ENCODE measurements around the gene RASSF8.

RASSF8 gene

GRCh38 chr12:26065451-26065850, 107.0 kb downstream of the RASSF8 start (continued):
- TF ChIP-seq, protein P1, sequence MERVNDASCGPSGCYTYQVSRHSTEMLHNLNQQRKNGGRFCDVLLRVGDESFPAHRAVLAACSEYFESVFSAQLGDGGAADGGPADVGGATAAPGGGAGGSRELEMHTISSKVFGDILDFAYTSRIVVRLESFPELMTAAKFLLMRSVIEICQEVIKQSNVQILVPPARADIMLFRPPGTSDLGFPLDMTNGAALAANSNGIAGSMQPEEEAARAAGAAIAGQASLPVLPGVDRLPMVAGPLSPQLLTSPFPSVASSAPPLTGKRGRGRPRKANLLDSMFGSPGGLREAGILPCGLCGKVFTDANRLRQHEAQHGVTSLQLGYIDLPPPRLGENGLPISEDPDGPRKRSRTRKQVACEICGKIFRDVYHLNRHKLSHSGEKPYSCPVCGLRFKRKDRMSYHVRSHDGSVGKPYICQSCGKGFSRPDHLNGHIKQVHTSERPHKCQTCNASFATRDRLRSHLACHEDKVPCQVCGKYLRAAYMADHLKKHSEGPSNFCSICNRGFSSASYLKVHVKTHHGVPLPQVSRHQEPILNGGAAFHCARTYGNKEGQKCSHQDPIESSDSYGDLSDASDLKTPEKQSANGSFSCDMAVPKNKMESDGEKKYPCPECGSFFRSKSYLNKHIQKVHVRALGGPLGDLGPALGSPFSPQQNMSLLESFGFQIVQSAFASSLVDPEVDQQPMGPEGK (CRISPR knock-in tag; IDR thresholded peaks at IDR 0.05; ENCODE audit: borderline replicate concordance), result no peak
- no peak for TF ChIP-seq ARNTL (CRISPR knock-in tag; IDR thresholded peaks at IDR 0.05; ENCODE audit: borderline replicate concordance, low read depth)

GRCh38 chr12:26068503-26068902, 110.0 kb downstream of the RASSF8 start:
- ATAC-seq, result no peak
- TF ChIP-seq TCF4 (CRISPR knock-in tag; IDR thresholded peaks at IDR 0.05; ENCODE audit: borderline replicate concordance) (no peak), RARB (CRISPR knock-in tag; IDR thresholded peaks at IDR 0.05) (no peak), ISL1 (CRISPR knock-in tag; IDR thresholded peaks at IDR 0.05) (no peak), GLIS3 (CRISPR knock-in tag; IDR thresholded peaks at IDR 0.05) (no peak), BACH2 (CRISPR knock-in tag; IDR thresholded peaks at IDR 0.05; ENCODE audit: borderline replicate concordance) (no peak)
- TF ChIP-seq, protein P1 (CRISPR knock-in tag; IDR thresholded peaks at IDR 0.05; ENCODE audit: borderline replicate concordance), result no peak
- TF ChIP-seq, protein P2, sequence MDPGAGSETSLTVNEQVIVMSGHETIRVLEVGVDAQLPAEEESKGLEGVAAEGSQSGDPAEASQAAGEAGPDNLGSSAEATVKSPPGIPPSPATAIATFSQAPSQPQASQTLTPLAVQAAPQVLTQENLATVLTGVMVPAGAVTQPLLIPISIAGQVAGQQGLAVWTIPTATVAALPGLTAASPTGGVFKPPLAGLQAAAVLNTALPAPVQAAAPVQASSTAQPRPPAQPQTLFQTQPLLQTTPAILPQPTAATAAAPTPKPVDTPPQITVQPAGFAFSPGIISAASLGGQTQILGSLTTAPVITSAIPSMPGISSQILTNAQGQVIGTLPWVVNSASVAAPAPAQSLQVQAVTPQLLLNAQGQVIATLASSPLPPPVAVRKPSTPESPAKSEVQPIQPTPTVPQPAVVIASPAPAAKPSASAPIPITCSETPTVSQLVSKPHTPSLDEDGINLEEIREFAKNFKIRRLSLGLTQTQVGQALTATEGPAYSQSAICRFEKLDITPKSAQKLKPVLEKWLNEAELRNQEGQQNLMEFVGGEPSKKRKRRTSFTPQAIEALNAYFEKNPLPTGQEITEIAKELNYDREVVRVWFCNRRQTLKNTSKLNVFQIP (CRISPR knock-in tag; IDR thresholded peaks at IDR 0.05; ENCODE audit: borderline replicate concordance, low read depth), result no peak

DNA sequence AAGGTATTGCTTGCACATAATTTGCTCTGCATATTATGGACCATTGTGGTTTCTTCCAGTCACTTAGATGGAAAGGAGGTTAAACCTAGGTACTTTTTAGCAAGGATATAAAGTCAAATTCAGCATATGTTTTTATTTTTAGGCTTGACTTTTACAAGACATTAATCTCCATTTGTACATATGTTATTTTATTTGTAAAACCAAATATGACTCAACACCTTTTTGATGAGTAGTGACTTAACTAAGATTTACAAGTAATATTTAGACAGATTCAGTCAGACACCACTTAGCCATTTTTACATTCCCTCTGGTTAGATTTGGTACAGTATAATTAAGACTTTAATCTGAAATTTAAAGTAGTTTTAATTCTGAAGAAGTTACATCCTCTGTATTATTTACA, 111.3 kb downstream of the RASSF8 start:
- ATAC-seq, result no peak
- no peak for TF ChIP-seq BACH2 (CRISPR knock-in tag; IDR thresholded peaks at IDR 0.05; ENCODE audit: borderline replicate concordance)
- no peak for TF ChIP-seq ZFP30 (CRISPR knock-in tag; IDR thresholded peaks at IDR 0.05)
- no peak for TF ChIP-seq OSR1 (CRISPR knock-in tag; IDR thresholded peaks at IDR 0.05)
- TF ChIP-seq ZFP3 (CRISPR knock-in tag; IDR thresholded peaks at IDR 0.05), result no peak
- no peak for TF ChIP-seq ZNF70 (CRISPR knock-in tag; IDR thresholded peaks at IDR 0.05)
- TF ChIP-seq GLIS3 (CRISPR knock-in tag; IDR thresholded peaks at IDR 0.05), result no peak
- no peak for TF ChIP-seq ESRRG (CRISPR knock-in tag; IDR thresholded peaks at IDR 0.05)
- TF ChIP-seq, protein P1 (CRISPR knock-in tag; IDR thresholded peaks at IDR 0.05; ENCODE audit: borderline replicate concordance), result no peak
- no peak for TF ChIP-seq CREB5 (CRISPR knock-in tag; IDR thresholded peaks at IDR 0.05; ENCODE audit: low read depth)
- TF ChIP-seq ISL1 (CRISPR knock-in tag; IDR thresholded peaks at IDR 0.05), result no peak
- TF ChIP-seq TOX (CRISPR knock-in tag; IDR thresholded peaks at IDR 0.05; ENCODE audit: borderline replicate concordance), result no peak
- TF ChIP-seq, protein P2 (CRISPR knock-in tag; IDR thresholded peaks at IDR 0.05; ENCODE audit: borderline replicate concordance, low read depth), result no peak
- TF ChIP-seq ZC3H10 (CRISPR knock-in tag; IDR thresholded peaks at IDR 0.05), result no peak
- TF ChIP-seq CSDC2 (CRISPR knock-in tag; IDR thresholded peaks at IDR 0.05), result no peak

Data from SK-N-SH treated with all-trans-retinoic acid at 6 μM for 48 hours (cell line).